ENCODE measurements around the gene CDC42BPA. TPM values are rescaled to one million over a fixed set of nuclear protein-coding genes. Genes with fewer than 3 reads are reported as not detected.

The CDC42BPA gene
- total and polyA plus RNA-seq, 2 of the 13 experiments (the other 11 are each of a cell fraction or from before 2014, with no cell fraction given), result 6.5 to 16.0 TPM

GRCh38 chr1:226976978-226977642, 341.2 kb downstream of the CDC42BPA start (continued):
- TF ChIP-seq, protein P1, sequence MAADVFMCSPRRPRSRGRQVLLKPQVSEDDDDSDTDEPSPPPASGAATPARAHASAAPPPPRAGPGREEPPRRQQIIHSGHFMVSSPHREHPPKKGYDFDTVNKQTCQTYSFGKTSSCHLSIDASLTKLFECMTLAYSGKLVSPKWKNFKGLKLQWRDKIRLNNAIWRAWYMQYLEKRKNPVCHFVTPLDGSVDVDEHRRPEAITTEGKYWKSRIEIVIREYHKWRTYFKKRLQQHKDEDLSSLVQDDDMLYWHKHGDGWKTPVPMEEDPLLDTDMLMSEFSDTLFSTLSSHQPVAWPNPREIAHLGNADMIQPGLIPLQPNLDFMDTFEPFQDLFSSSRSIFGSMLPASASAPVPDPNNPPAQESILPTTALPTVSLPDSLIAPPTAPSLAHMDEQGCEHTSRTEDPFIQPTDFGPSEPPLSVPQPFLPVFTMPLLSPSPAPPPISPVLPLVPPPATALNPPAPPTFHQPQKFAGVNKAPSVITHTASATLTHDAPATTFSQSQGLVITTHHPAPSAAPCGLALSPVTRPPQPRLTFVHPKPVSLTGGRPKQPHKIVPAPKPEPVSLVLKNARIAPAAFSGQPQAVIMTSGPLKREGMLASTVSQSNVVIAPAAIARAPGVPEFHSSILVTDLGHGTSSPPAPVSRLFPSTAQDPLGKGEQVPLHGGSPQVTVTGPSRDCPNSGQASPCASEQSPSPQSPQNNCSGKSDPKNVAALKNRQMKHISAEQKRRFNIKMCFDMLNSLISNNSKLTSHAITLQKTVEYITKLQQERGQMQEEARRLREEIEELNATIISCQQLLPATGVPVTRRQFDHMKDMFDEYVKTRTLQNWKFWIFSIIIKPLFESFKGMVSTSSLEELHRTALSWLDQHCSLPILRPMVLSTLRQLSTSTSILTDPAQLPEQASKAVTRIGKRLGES (CRISPR knock-in tag; IDR thresholded peaks at IDR 0.05; ENCODE audit: borderline replicate concordance), result no peak

DNA sequence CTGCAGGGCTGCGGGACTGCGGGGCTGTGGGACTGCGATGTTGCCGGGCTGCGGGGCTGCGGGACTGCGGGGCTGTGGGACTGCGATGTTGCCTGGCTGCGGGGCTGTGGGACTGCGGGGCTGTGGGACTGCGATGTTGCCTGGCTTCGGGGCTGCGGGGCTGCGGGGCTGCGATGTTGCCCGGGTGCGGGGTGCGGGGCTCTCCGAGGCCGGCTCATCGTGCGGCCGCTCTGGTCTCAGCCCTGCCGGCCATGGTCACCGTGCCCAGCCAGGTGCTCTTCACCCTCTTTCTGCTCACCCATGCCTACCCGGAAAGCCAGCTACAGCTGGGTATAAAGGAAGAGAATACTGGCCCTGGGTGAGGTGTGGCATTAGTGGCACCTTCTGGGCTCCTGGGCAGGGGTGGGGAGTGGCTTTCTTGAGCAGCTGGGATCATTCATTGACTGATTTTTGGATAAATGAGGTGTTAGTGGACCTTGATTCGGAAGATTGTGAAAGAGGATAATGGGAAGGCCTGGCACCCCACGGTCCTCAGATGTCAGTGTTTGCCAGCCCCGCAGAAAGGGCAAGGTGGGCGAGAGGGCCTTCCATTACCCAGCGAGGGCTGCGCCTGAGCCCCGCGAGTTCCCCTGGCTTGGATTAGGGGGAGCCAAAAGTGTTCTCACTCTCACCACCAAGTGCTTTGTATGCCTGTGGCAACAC, 341.9 kb downstream of the CDC42BPA start:
- no peaks in the 10 kb centered on the region; a peak in 1 of 5 replicates for H3K27me3 ChIP-seq (ENCODE audit: control insufficient read depth in 1 of 2, insufficient read depth in 2 of 2, low read length in 2 of 2)
- peaks cover 11% of the 10 kb centered on the region; the same call in 1 of the 2 replicates for H4K20me1 ChIP-seq (ENCODE audit: insufficient read depth, low read length)
- no peak overlapping the region for H2AFZ ChIP-seq (ENCODE audit: low read length)
- intact Hi-C loops (cut with micrococcal nuclease; ENCODE audit: unreplicated experiment), result no loop called here
- BruUV-seq (replicated peaks), result no TSS peak
- ChIA-PET POLR2A (no interaction called here), CTCF (ENCODE audit: low intra/inter-chr PET ratio, low total read pairs) (no interaction called here)
- H3K36me3 ChIP-seq (replicated peaks in 1 of 2; ENCODE audit: control insufficient read depth in 1 of 2, insufficient read depth in 2 of 2, low read length in 2 of 2), result peaks cover 21 to 45% of the 10 kb centered on the region in 2 experiments
- no peak overlapping the region for H3K4me2 ChIP-seq (ENCODE audit: low read depth, low read length)
- no peak overlapping the region for H3K9ac ChIP-seq (ENCODE audit: insufficient read depth, low read depth, low read length)
- H3K27ac ChIP-seq (ENCODE audit: extremely low read length, insufficient read depth, low read length), result no peak overlapping the region
- WGBS (ENCODE audit: low lambda C conversion rate), result 98% methylated on average over 26 of the region's 34 CpGs
- peaks cover 6% of the 10 kb centered on the region; the same call in 1 of the 2 replicates for H3K9me3 ChIP-seq (ENCODE audit: low read length)
- DNase-seq (ENCODE audit: low spot score) (no peak), ATAC-seq (no peak), FAIRE-seq (no peak)
- H3K79me2 ChIP-seq (ENCODE audit: insufficient read depth, low read length), result peaks cover 19% of the 10 kb centered on the region
- H3K4me1 ChIP-seq (ENCODE audit: insufficient read depth, low read length), result peaks cover 41% of the 10 kb centered on the region
- in situ Hi-C loops (cut with HindIII; ENCODE audit: extremely low pct_ligation_motif_present, low pct_unique_long_range_greater_than_20kb), result no loop called here
- no peak overlapping the region for H3K4me3 ChIP-seq (replicated peaks in 1 of 3; ENCODE audit: insufficient read depth in 1 of 3, low read depth in 2 of 3, low read length in 3 of 3)
- TF ChIP-seq ZBTB38 (CRISPR knock-in tag; IDR thresholded peaks at IDR 0.05) (no peak), AGO2 (optimal IDR thresholded peaks at IDR 0.05; ENCODE audit: low read depth, low read length) (peak; percentile 54)
